Stimulated activated CD4-positive, alpha-beta T cell treated with anti-CD3 and anti-CD28 coated beads, Interleukin-4, amount 100 ng/mL, for 48 hours (primary cell): ENCODE data around the gene MAST1.
"Not testable (repeated sequence)": the region's sequence is repeated elsewhere in the genome, so short reads cannot be mapped to it uniquely, and the experiment has no call there.

Source experiments
- DNase-seq, 2 donors: peaks; one replicate each; pipeline ENCODE4 v3.0.0-alpha.2; 2020; ENCODE audit warnings: low read depth in 2 of 2

MAST1 gene

DNA sequence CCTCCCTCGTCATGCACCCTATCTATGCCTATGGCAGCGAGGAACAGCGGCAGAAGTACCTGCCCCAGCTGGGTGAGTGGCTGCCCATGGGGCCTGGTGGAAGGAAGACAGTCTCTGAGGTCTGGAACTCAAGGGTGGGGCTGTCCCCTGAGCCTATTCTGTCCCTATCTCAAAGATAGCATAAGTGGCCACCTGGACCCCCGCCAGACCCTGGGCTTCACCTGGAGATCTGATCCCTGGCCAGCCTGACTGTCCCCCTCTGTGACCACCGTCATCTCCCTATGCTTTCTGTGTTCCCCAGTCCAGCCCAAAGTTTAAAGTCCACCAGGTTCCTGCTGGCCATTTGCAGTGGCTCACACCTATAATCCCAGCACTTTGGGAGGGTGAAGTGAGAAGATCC lies 55.3 kb downstream of the MAST1 start:
- no peak for DNase-seq

DNA sequence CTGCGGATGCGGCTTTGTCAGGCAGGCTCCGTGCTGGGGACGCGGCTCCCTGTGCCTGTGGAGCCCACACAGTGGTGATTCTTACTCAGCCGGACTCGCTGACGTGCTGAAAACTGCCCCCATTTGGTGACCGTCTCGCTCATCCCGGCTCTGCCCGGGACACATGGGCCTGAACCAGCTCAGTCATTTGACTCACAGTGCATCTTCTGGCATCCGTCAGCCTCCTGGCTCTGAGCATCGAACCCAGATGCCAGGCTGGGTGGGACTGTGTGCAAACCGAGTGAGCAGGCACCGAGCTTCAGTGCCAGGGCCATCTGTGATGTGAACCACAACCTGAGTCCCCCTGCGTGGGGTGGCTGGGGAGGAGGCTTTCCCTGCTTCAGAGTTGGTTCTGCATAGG lies 58.1 kb downstream of the MAST1 start:
- DNase-seq: no peak

- DNase-seq: no peak
Measured at GRCh38 chr19:12899891-12900518, 61.7 kb downstream of the MAST1 start.

- no peak for DNase-seq
Measured at GRCh38 chr19:12907166-12907565, 68.9 kb downstream of the MAST1 start.

GRCh38 chr19:12912571-12912970 lies 74.3 kb downstream of the MAST1 start:
- DNase-seq: no peak

DNA sequence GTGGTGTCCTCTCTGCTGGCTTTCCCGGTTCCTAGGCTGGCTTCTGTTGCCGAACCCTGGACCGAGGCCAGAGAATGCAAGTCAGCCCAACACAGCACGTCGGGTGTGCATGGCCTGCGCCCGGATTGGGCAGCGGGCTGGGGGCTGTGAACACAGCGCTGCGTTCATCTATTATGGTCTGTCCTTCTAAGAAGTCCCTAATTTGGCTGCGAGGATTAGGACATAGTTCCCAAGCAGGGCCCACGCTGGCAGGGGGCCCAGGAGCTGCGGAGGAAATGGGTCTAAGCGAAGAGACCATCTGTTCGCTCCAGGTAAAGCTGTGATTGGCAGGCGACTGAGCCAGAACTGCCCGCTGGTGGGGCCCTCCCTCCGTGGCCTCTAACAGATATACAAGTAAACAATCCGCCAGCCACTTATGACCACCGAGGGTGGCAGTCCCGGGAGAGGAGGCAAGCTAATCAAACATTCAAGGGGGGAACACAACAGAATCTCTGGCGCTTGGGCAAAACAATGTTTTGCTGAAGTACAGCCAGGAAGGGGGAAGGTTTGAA lies 74.8 kb downstream of the MAST1 start:
- DNase-seq: no peak

DNA sequence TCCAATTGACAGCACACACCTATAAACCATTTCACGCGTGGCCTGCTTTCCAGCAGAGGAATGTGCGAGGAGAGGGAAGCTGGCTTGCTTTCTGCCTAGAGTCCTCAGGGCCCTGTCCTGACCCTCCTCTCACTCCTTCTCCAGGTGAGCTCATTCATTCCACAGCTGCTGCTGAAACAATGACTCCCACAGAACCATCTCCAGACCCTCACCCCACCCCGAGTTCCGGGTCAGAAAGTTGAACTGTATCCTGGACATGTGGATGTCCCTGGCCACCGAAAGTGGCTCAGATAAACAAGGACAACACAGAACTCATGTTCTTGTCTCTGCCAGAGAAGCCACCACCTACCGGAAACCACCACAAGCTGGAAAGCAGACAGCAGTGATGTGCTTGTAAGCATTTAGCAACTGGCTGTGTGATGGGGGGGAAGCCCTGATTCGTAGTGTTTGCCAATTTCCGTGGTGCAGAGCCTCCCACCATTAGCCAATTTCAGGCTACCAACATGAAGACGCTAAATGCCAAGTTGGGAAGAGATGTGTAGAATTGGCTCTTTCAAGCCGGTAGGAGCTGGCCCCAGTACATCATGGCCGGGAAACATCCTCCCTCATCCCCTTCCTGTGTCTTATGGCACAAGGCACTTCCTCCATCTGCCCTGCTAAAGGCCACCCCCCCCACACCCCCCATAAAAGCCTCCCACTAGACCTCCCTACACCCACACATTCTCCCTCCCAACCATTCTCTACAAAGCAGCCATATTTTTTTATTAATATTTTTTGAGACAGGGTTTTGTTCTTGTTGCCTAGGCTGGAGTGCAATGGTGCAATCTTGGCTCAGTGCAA lies 75.8 kb downstream of the MAST1 start:
- DNase-seq: no peak

DNA sequence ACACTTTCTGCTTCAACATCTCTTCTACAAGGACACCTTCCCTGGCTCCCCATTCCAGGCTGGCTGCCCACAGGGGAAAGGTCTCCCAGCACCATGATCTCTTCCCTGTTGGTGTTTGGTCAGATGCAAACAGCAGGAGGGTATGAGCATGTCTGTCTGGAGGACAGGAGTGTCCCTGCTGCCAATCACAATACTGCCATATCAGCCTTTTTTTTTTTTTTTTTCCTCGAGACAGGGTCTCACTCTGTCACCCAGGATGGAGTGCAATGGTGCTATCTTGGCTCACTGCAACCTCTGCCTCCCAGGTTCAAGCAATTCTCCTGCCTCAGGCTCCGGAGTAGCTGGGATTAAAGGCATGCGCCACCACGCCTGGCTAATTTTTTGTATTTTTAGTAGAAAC lies 77.5 kb downstream of the MAST1 start:
- not testable (repeated sequence) for DNase-seq

GRCh38 chr19:12918253-12918652 lies 79.9 kb downstream of the MAST1 start:
- no peak for DNase-seq

DNA sequence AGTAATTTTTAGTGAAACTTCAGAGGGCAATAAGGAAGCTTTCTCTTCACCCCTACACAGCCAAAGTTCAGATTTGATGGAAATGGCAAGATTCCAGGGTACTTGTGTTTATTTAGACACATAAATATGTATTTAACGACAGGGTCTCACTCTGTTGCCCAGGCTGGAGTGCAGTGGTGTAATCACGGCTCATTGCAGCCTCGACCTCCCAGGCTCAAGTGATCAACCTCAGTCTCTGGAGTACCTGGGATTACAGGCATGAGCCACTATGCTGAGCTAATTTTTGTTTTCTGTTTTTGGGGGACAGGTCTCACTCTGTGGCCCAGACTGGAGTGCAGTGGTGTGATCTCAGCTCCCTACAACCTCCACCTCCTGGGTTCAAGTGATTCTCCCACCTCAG lies 82.7 kb downstream of the MAST1 start:
- no peak for DNase-seq

GRCh38 chr19:12922959-12923358 lies 84.6 kb downstream of the MAST1 start:
- DNase-seq: no peak
